Sigmoid colon (tissue), 4 donors: ENCODE results near the gene SUGCT.

ENCODE experiments used
- EP300 ChIP-seq, 4 donors: sonication (generic); formaldehyde crosslinking; IDR thresholded peaks; one replicate each; pipeline ENCODE4 v1.6.1; 2017; ENCODE audit warnings: antibody characterized with exemption in 4 of 4
- POLR2A ChIP-seq, 2 donors: fragments of 450-650 bp; IDR thresholded peaks; one replicate each; pipeline ENCODE4 v1.6.1; 2016; ENCODE audit warnings: antibody characterized with exemption in 2 of 2, mild to moderate bottlenecking in 2 of 2, moderate library complexity in 2 of 2
- POLR2AphosphoS5 ChIP-seq, 4 donors: sonication (generic); formaldehyde crosslinking; IDR thresholded peaks; one replicate each; pipeline ENCODE4 v1.6.1; 2017; ENCODE audit warnings: antibody characterized with exemption in 4 of 4
- TF ChIP-seq, protein P1 (sequence below), 4 experiments: fragments of 450-650 bp in 3 of 4; fragments of 200-600 bp in 1 of 4; IDR thresholded peaks; one replicate each; pipeline ENCODE4 v1.5.1; 2016 to 2019; ENCODE audit warnings: antibody characterized with exemption in 4 of 4, mild to moderate bottlenecking in 3 of 4, moderate library complexity in 2 of 4

DNA sequence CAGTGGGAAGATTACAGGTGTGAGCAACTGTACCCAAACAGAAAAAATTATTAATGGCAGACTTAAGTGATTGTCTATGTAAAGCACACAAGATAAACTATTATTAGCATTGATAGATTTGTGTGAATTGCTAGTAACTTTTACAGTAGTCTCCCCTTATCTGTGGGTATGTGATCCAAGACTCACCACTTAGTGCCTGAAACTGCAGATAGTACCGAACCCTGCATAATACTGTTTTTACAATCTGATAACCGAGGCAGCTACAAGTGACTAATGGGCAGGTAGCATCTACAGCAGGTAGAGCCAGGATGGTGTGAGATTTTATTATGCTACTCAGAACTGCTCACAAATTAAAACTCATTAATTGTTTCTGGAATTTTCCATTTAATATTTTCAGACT is 31.9 kb upstream of the SUGCT start:
- TF ChIP-seq, protein P1, sequence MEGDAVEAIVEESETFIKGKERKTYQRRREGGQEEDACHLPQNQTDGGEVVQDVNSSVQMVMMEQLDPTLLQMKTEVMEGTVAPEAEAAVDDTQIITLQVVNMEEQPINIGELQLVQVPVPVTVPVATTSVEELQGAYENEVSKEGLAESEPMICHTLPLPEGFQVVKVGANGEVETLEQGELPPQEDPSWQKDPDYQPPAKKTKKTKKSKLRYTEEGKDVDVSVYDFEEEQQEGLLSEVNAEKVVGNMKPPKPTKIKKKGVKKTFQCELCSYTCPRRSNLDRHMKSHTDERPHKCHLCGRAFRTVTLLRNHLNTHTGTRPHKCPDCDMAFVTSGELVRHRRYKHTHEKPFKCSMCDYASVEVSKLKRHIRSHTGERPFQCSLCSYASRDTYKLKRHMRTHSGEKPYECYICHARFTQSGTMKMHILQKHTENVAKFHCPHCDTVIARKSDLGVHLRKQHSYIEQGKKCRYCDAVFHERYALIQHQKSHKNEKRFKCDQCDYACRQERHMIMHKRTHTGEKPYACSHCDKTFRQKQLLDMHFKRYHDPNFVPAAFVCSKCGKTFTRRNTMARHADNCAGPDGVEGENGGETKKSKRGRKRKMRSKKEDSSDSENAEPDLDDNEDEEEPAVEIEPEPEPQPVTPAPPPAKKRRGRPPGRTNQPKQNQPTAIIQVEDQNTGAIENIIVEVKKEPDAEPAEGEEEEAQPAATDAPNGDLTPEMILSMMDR (IDR thresholded peaks at IDR 0.05): no peak
- TF ChIP-seq POLR2AphosphoS5 (IDR thresholded peaks at IDR 0.05): no peak
- no peak for TF ChIP-seq POLR2A (IDR thresholded peaks at IDR 0.05)
- no peak for TF ChIP-seq EP300 (IDR thresholded peaks at IDR 0.05)
